ENCODE data around the gene CXCR4. TPM values are rescaled to one million over a fixed set of nuclear protein-coding genes. Genes with fewer than 3 reads are reported as not detected.

Gene CXCR4
- total and polyA plus RNA-seq, 2 of the 4 experiments (the other 2 are of a cell fraction) = not detected

Other genes starting within 250 kb of the CXCR4 start
- 29.6 and 36.7 TPM in 2 replicates for gene MCM6, start 241.7 kb downstream of the CXCR4 start, total RNA-seq (2012; rRNA removed)
- 18.6 and 21.4 TPM in 2 replicates for gene MCM6, start 241.7 kb downstream of the CXCR4 start, polyA plus RNA-seq (2012; rRNA removed)
- 66.5 and 136 TPM in 2 replicates for gene DARS1, start 132.5 kb downstream of the CXCR4 start, total RNA-seq (2012; rRNA removed)
- gene DARS1, start 132.5 kb downstream of the CXCR4 start, polyA plus RNA-seq (2012; rRNA removed) = 43.5 and 56.5 TPM in 2 replicates